Endodermal cell (in vitro differentiated cells): ENCODE data around the gene ALCAM. TPM values are rescaled to one million over a fixed set of nuclear protein-coding genes. Genes with fewer than 3 reads are reported as not detected.

ENCODE experiments used
- DNase-seq: peaks from one replicate; pipeline ENCODE4 v3.0.0-alpha.2; 2017
- H3K27ac ChIP-seq: 2 replicates; pipeline ENCODE4 v1.5.1; 2013; ENCODE audit warnings: mild to moderate bottlenecking, low read depth, low read length, moderate library complexity
- H3K27me3 ChIP-seq: 2 replicates; pipeline ENCODE4 v1.6.1; 2013; ENCODE audit warnings: mild to moderate bottlenecking, low read length, moderate library complexity; ENCODE audit not compliant: insufficient read depth, control insufficient read depth, poor library complexity, severe bottlenecking
- H3K36me3 ChIP-seq: 2 replicates; pipeline ENCODE4 v1.7.0; 2013; ENCODE audit warnings: mild to moderate bottlenecking, low read length, moderate library complexity; ENCODE audit not compliant: control insufficient read depth, insufficient read depth
- H3K4me1 ChIP-seq: one replicate; pipeline ENCODE4 v1.7.0; 2013; ENCODE audit warnings: low read length; ENCODE audit not compliant: control insufficient read depth, insufficient read depth
- H3K4me3 ChIP-seq: 2 replicates; pipeline ENCODE4 v1.5.1; 2013; ENCODE audit warnings: mild to moderate bottlenecking, low read length, moderate library complexity
- H3K9ac ChIP-seq: 2 replicates; pipeline ENCODE4 v1.6.1; 2013; ENCODE audit warnings: mild to moderate bottlenecking, low read length, moderate library complexity; ENCODE audit not compliant: poor library complexity, severe bottlenecking; ENCODE audit errors: extremely low read depth
- H3K9me3 ChIP-seq: 2 replicates; pipeline ENCODE4 v1.6.1; 2013; ENCODE audit warnings: mild to moderate bottlenecking, low read length, moderate library complexity; ENCODE audit not compliant: control insufficient read depth
- H3K27ac Mint-ChIP-seq: 2 replicates; pipeline ENCODE4 v1.8.0; 2020; ENCODE audit warnings: mixed read lengths
- H3K27me3 Mint-ChIP-seq: 2 replicates; pipeline ENCODE4 v1.8.0; 2021; ENCODE audit warnings: mild to moderate bottlenecking, mixed read lengths; ENCODE audit not compliant: insufficient read depth
- H3K36me3 Mint-ChIP-seq: 2 replicates; pipeline ENCODE4 v1.8.0; 2020; ENCODE audit warnings: low read depth, mixed read lengths
- H3K4me1 Mint-ChIP-seq: 2 replicates; pipeline ENCODE4 v1.8.0; 2020; ENCODE audit warnings: mixed read lengths
- H3K4me3 Mint-ChIP-seq: 2 replicates; pipeline ENCODE4 v1.8.0; 2020; ENCODE audit warnings: mild to moderate bottlenecking, moderate library complexity, mixed read lengths
- H3K9me3 Mint-ChIP-seq: 2 replicates; pipeline ENCODE4 v1.8.0; 2020; ENCODE audit warnings: mild to moderate bottlenecking, mixed read lengths
- CTCF ChIP-seq: fragments of 200-600 bp; sonication (generic); conservative IDR thresholded peaks from 2 replicates; pipeline ENCODE4 v1.5.0; 2021; ENCODE audit warnings: antibody characterized with exemption, mild to moderate bottlenecking
- WGBS, 2 experiments: methylation state at CpG; one replicate each; pipeline versions ENCODE4 v1.1.5 to v1.1.7; 2013; ENCODE audit warnings: missing lambda C conversion rate in 2 of 2, mixed read lengths in 1 of 2; ENCODE audit not compliant: insufficient coverage in 1 of 2, insufficient read length in 1 of 2; 5-methylcytosine and 5-hydroxymethylcytosine counted together
- total RNA-seq, 2 donors: library from RNA; stranded (reverse); fragmentation: NEBNext Ultra II Directional in 1 of 2; extraction: Animal tissue kit (Norgen Biotek cat#: 25700) in 1 of 2; gene quantifications; 2 replicates in 1 of 2; 3 replicates in 1 of 2; pipeline ENCODE4 v1.2.1, GENCODE V29; 2021

Gene ALCAM
- total RNA-seq, 2 donors from 2014 or later = 19.3 to 36.5 TPM

DNA sequence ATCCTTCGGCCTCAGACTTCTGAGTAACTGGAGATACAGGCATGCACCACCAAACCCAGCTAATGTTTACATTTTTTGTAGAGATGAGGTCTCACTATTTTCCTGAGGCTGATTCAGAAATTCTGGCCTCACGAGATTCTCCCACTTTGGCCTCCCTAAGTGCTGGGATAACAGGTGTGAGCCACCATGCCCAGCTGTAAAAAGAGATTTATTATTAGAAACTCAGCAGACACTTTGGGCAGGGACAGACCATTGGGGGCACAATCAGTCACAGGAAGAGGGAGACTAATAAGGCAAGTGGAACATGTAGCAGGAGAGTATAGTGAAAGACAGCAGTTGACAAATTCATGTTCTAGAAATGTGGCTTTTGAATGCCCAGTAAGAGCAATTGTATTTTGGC is 252.9 kb downstream of the ALCAM start:
- no peak for DNase-seq
- WGBS, 2 experiments = 92 to 100% methylated on average over 2 of the region's 2 CpGs
- Mint-ChIP-seq H3K27me3 (no peaks in the 10 kb centered on the region), H3K36me3 (no peaks in the 10 kb centered on the region), H3K9me3 (no peaks in the 10 kb centered on the region), H3K4me3 (no peak overlapping the region), H3K27ac (no peak overlapping the region), H3K4me1 (no peaks in the 10 kb centered on the region)
- Histone ChIP-seq H3K36me3 (no peaks in the 10 kb centered on the region), H3K4me1 (no peaks in the 10 kb centered on the region), H3K27me3 (no peaks in the 10 kb centered on the region), H3K4me3 (no peak overlapping the region), H3K9me3 (no peaks in the 10 kb centered on the region), H3K9ac (no peak overlapping the region), H3K27ac (no peak overlapping the region)
- no peak for TF ChIP-seq CTCF

- Mint-ChIP-seq H3K9me3 (no peaks in the 10 kb centered on the region), H3K27me3 (no peaks in the 10 kb centered on the region), H3K27ac (no peak overlapping the region), H3K4me3 (no peak overlapping the region), H3K36me3 (no peaks in the 10 kb centered on the region), H3K4me1 (no peaks in the 10 kb centered on the region)
- Histone ChIP-seq H3K4me3 (no peak overlapping the region), H3K4me1 (no peaks in the 10 kb centered on the region), H3K27ac (no peak overlapping the region), H3K27me3 (no peaks in the 10 kb centered on the region), H3K9me3 (no peaks in the 10 kb centered on the region), H3K9ac (no peak overlapping the region), H3K36me3 (no peaks in the 10 kb centered on the region)
- WGBS, 2 experiments = 97% methylated on average over 2 of the region's 2 CpGs; no CpG with 5 or more reads in 1 of the 2 experiments
- no peak for DNase-seq
- no peak for TF ChIP-seq CTCF
These were observed 253.5 kb downstream of the ALCAM start for GRCh38 chr3:105620236-105620635.

- TF ChIP-seq CTCF = no peak
- H3K4me1 ChIP-seq = no peaks in the 10 kb centered on the region
- H3K9me3 ChIP-seq = no peaks in the 10 kb centered on the region
- Mint-ChIP-seq H3K36me3 (no peaks in the 10 kb centered on the region), H3K27me3 (no peaks in the 10 kb centered on the region), H3K9me3 (no peaks in the 10 kb centered on the region), H3K4me1 (no peaks in the 10 kb centered on the region), H3K4me3 (no peak overlapping the region), H3K27ac (no peak overlapping the region)
- H3K4me3 ChIP-seq = no peak overlapping the region
- no peak overlapping the region for H3K9ac ChIP-seq
- H3K27ac ChIP-seq = no peak overlapping the region
- no peaks in the 10 kb centered on the region for H3K27me3 ChIP-seq
- no peak for DNase-seq
- H3K36me3 ChIP-seq = no peaks in the 10 kb centered on the region
These were observed 255.5 kb downstream of the ALCAM start for GRCh38 chr3:105622169-105622568.
